ENCODE results near the gene ITGAL. TPM values are rescaled to one million over a fixed set of nuclear protein-coding genes. Genes with fewer than 3 reads are reported as not detected.

Gene ITGAL
- total and polyA plus RNA-seq, 2 of the 8 experiments (the other 6 are each of a cell fraction or from before 2014, with no cell fraction given): not detected

DNA sequence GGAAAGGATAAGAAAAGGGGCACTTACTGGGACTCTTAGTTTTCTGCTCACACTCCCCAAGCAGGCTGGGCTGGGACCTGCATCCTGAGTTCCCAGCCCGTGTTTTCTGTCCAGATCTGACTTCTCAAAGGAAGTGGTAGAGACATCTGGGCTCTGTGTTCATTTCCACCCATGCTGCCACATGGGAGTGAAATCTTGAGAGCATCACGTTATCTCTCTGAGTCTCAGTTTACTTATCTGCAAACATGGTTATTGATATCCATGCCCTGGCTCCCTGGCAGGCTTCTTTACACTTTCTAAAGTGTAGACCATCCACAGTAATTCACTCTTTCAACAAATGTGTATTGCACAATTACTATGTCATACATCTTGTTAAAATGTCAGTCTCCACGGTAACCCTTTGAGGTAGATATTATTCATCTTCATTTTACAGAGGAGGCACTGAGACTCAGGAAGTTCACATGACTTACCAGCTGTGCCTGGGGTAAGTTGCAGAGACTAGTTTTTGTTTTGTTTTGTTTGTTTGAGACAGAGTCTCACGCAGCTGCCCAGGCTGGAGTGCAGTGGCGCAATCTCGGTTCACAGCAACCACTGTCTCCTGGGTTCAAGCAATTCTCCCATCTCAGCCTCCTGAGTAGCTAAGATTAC, 95.6 kb downstream of the ITGAL start (continued):
- TF ChIP-seq ZNF274 (IDR thresholded peaks at IDR 0.05; ENCODE audit: borderline replicate concordance, extremely low read depth, low read length) (no peak), FOSL1 (IDR thresholded peaks at IDR 0.05; ENCODE audit: insufficient read depth, low read depth, low read length) (no peak)
